HCT116 (cell line): ENCODE results near the gene NFASC.

Source experiments
- EZH2 ChIP-seq: fragments of 200-600 bp; sonication (generic); IDR thresholded peaks from 2 replicates; pipeline ENCODE4 v1.6.1; 2017; ENCODE audit warnings: antibody characterized with exemption, mixed run types
- POLR2A ChIP-seq: IDR thresholded peaks from 2 replicates; pipeline ENCODE4 v1.7.0; 2011; ENCODE audit warnings: borderline replicate concordance; ENCODE audit not compliant: insufficient read depth, insufficient read length; ENCODE audit errors: extremely low read depth
- POLR2AphosphoS5 ChIP-seq: IDR thresholded peaks from 2 replicates; pipeline ENCODE4 v1.6.1; 2011; ENCODE audit warnings: mild to moderate bottlenecking, low read depth, low read length, moderate library complexity
- SP1 ChIP-seq: IDR thresholded peaks from 2 replicates; pipeline ENCODE4 v1.6.1; 2012; ENCODE audit warnings: low read depth
- ZFX ChIP-seq: fragments of 450-650 bp; IDR thresholded peaks from 2 replicates; pipeline ENCODE4 v1.6.1; 2017
- TF ChIP-seq, protein P1 (sequence below), 3 experiments: fragments of 200-600 bp in 1 of 3; sonication (generic) in 1 of 3; IDR thresholded peaks in 2 of 3; conservative IDR thresholded peaks in 1 of 3; 2 replicates each; pipeline ENCODE4 v1.5.1; 2012 to 2017; ENCODE audit warnings: low read depth in 2 of 3, low read length in 2 of 3, antibody characterized with exemption in 1 of 3, borderline replicate concordance in 1 of 3, control low read depth in 1 of 3, mild to moderate bottlenecking in 1 of 3, mixed read lengths in 1 of 3, mixed run types in 1 of 3, moderate library complexity in 1 of 3; ENCODE audit not compliant: insufficient read depth in 1 of 3
- TF ChIP-seq, protein P2 (sequence below): IDR thresholded peaks from 2 replicates; pipeline ENCODE4 v1.6.1; 2012; ENCODE audit warnings: low read depth

DNA sequence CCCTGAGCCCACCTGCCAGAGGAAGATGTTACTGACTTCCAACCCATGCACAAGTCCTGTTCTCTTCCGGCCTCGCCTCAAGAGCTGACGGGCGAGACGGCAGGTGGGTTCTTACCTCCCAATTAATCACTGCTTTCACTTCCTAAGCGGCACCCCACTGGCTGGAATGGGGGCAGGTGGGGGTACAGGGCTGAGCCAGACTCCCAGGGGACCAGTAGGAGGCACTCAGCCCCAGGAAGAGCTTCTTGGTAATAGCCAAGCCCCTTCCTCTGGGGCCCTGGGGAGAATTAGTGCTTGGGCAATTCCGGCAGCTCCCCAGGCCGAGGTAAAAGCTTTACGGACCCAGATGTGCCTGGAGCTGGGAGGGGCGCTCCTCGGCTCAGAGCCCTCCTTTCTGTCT, 182.0 kb downstream of the NFASC start:
- TF ChIP-seq, protein P1, sequence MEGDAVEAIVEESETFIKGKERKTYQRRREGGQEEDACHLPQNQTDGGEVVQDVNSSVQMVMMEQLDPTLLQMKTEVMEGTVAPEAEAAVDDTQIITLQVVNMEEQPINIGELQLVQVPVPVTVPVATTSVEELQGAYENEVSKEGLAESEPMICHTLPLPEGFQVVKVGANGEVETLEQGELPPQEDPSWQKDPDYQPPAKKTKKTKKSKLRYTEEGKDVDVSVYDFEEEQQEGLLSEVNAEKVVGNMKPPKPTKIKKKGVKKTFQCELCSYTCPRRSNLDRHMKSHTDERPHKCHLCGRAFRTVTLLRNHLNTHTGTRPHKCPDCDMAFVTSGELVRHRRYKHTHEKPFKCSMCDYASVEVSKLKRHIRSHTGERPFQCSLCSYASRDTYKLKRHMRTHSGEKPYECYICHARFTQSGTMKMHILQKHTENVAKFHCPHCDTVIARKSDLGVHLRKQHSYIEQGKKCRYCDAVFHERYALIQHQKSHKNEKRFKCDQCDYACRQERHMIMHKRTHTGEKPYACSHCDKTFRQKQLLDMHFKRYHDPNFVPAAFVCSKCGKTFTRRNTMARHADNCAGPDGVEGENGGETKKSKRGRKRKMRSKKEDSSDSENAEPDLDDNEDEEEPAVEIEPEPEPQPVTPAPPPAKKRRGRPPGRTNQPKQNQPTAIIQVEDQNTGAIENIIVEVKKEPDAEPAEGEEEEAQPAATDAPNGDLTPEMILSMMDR (IDR thresholded peaks at IDR 0.05 in 2 of 3, conservative IDR thresholded peaks at IDR 0.05 in 1 of 3; ENCODE audit: borderline replicate concordance in 1 of 3, insufficient read depth in 1 of 3, low read depth in 2 of 3, low read length in 2 of 3): no peak
- TF ChIP-seq ZFX (no peak), POLR2A (no peak), POLR2AphosphoS5 (no peak), EZH2 (no peak), SP1 (no peak)
- TF ChIP-seq, protein P2, sequence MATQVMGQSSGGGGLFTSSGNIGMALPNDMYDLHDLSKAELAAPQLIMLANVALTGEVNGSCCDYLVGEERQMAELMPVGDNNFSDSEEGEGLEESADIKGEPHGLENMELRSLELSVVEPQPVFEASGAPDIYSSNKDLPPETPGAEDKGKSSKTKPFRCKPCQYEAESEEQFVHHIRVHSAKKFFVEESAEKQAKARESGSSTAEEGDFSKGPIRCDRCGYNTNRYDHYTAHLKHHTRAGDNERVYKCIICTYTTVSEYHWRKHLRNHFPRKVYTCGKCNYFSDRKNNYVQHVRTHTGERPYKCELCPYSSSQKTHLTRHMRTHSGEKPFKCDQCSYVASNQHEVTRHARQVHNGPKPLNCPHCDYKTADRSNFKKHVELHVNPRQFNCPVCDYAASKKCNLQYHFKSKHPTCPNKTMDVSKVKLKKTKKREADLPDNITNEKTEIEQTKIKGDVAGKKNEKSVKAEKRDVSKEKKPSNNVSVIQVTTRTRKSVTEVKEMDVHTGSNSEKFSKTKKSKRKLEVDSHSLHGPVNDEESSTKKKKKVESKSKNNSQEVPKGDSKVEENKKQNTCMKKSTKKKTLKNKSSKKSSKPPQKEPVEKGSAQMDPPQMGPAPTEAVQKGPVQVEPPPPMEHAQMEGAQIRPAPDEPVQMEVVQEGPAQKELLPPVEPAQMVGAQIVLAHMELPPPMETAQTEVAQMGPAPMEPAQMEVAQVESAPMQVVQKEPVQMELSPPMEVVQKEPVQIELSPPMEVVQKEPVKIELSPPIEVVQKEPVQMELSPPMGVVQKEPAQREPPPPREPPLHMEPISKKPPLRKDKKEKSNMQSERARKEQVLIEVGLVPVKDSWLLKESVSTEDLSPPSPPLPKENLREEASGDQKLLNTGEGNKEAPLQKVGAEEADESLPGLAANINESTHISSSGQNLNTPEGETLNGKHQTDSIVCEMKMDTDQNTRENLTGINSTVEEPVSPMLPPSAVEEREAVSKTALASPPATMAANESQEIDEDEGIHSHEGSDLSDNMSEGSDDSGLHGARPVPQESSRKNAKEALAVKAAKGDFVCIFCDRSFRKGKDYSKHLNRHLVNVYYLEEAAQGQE: no peak
